SW 1271 (cell line): ENCODE results near the gene CSTF3.
"Not testable (repeated sequence)": the region's sequence is repeated elsewhere in the genome, so short reads cannot be mapped to it uniquely, and the experiment has no call there.

Source experiments
- DNase-seq, 2 experiments: peaks; one replicate each; lab custom pipeline; 2025; lab: John Stamatoyannopoulos, UW

Gene CSTF3

GRCh38 chr11:33086017-33086416 is 75.3 kb downstream of the CSTF3 start:
- no peak for DNase-seq

GRCh38 chr11:33083918-33084317 is 77.4 kb downstream of the CSTF3 start:
- no peak for DNase-seq

DNA sequence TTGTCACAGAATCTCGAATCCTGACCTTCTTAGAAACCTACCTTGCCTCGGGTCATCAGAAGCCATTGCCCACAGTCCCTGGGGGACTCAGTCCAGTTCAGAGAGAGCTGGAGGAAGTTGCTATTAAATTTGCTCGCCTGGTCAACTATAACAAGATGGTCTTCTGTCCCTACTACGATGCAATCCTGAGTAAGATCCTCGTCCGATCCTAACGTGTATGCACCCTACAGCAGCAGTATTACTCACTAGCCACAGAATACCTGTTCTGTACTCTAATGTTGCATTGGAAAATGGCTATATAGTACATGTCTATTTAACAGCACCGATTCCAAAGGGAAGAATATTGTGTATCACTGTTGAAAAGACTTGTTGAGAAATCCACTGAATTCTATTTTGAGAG is 88.8 kb downstream of the CSTF3 start:
- no peak for DNase-seq

GRCh38 chr11:33068611-33069340 is 92.5 kb downstream of the CSTF3 start:
- no peak for DNase-seq

DNA sequence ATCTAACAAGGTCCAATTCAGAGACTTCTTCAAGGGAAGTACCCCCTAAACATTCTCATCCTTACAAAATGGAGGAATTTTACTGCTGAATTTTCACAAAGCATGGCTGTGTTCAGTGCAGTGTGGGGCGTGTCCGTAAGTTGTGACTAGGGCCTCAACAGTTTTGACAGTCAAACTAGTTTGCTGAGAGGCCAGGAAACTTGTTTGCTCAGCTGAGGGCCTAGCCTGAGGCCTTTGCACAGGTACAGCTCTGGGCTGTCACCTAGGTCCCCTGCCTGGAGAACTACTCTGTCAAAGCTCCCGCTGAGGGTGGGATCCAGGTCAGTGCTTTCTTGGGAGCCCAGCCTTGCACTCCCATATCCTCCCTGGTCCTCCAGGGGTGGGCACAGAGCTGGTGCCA is 94.0 kb downstream of the CSTF3 start:
- DNase-seq: no peak

DNA sequence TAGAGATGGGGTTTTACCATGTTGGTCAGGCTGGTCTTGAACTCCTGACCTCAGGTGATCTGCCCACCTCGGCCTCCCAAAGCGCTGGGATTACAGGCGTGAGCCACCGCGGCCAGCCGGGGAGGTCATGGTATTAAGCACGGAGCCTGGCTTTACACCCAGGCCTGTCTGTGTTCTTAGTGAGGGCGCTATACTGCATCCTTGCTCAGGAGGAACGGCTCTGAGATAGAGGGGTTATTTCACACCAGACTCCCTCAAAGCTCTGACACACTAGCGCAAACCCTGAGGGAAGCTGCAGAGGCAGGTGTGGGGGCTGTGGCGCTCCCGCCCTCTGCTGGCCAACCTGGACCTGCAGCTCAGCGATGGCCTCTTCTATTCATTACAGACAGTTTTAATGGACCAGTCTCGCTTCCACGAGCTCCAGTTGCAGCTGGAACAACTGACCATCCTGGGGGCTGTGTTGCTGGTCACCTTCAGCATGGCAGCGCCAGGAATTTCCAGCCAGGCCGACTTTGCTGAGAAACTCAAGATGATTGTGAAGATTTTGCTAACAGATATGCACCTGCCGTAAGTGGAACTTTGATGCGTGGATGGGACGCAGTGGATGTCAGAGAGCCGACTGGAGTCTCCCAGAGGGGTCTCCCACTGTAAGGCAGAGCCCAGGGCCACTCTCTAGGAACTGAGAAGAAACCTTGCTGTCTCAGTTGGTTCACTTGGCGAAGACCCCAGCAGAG is 95.7 kb downstream of the CSTF3 start:
- peak in 1 of 2 experiments; percentile 30 for DNase-seq

DNA sequence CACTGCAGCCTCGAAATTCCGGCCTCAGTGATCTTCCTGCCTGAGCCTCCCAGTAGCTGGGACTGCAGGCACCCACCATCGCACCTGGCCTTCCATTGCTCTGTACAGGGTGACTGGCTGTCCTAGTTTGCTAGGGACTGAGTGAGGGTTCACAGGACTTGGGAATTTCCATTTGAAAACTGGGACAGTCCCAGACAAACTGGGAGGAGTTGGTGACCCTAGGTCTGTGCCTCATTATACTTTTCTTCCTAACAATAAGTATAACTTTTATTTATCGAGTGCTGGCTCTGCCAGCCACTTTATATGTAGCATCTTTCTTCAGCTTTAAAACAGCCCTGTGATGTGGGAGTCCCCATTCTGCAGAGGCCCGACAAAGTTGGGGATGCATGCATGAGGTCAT is 96.4 kb downstream of the CSTF3 start:
- no peak for DNase-seq

DNA sequence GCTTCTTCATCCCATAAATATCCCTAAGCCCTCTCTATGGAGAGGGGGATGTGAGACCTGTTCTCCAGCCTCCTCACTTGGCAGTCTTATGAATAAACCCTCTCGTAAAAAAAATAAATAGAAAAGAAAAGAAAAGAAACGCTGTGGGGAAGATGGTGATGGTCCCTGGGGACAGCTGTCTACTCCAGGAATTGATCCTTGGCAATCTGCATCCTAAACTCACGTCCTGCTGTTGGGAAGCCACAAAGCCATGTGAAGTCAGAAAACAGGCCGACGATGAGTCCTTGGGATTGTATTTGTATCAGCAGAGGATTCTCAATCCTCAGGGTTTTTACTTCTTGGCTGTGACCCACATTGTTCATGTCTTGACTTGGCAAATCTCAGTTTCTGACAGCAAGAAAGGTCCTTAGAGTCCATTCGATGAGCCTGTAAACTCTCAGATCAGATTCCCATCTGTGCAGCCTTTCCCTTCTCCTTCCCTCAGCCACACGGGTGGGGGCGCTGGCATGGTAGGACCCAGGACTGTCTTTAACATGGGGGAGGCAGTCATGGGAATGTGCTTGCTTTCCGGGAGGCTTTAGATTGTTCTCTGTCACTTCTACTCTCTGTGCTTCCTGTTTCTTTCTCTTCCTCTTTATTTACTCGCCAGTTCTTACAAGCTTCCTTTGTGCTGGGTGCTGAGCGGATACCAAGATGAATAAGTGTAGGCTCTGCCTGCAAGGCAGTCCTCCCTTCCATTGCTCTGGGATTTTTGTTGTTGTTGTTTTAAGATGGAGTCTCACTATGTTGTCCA is 97.1 kb downstream of the CSTF3 start:
- DNase-seq: no peak

GRCh38 chr11:33063326-33063881 is 97.9 kb downstream of the CSTF3 start:
- DNase-seq: no peak

DNA sequence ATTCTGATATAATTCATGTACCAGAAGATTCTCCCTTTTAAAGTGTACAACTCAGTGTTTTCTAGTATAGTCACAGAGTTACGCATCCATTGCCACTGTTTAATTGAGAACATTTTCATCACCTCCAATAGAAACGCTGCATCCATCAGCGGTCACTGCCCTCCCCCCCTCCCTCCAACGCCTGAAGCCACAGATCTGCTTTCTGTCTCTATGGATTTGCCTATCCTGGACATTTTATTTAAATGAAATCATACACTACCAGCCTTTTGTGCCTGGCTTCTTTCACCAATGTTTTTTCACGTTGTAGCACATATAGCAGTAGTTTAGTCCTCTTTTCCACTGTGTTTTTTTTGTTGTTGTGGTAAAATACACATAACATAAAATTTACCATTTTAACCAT is 99.1 kb downstream of the CSTF3 start:
- DNase-seq: no peak

DNA sequence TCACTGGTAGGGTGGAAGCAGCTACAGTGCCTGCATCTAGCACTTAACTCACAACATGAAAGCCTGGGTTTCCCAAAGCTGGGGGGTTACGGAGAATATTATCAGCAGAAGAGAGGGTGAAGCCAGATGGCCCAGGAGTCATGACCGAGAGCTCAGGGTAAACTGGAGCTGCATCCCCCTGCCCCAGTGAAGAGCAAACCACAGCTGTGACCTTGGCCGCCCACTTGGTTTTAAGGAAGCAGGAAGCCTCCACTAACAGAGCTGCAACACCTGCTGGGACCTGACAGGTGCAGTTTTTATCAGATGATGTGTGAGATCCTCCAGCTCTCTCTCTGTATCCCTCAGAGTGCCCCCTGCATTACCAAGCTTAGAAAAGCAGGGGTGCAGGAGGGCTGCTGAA is 101.0 kb downstream of the CSTF3 start:
- no peak for DNase-seq

DNA sequence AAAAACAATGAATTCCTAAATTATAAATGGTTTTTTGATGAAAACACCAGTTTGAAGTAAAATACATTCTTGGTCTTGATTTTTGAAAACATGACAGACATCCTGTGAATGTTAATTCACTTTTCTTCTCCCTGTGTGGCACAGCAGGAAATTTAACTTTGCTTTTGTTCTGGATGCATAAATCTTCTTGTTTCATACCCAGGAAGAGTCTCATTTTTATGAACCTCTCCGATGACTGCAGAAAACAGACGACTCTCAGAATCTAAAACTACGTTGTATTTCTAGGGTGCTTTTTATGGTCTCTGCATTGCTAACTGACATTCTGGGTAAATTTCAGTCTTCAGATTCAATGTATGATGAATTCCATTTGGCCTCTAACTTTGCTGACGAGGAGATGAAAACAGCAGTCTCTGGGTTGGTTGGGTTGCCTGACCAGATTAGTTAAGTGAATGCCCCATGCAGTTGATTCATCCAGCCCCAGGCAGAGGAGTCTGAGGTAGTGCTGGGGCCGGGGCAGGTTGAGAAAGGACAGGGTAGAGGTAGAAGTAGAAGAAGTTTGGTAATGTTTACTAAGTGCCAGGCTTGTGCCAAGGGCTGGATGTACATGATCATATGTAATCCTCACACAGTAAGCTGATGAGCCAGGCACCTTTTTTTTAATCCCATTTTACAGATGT is 101.8 kb downstream of the CSTF3 start:
- DNase-seq: no peak

- no peak for DNase-seq
Measured at GRCh38 chr11:33057284-33057683, 104.0 kb downstream of the CSTF3 start.

DNA sequence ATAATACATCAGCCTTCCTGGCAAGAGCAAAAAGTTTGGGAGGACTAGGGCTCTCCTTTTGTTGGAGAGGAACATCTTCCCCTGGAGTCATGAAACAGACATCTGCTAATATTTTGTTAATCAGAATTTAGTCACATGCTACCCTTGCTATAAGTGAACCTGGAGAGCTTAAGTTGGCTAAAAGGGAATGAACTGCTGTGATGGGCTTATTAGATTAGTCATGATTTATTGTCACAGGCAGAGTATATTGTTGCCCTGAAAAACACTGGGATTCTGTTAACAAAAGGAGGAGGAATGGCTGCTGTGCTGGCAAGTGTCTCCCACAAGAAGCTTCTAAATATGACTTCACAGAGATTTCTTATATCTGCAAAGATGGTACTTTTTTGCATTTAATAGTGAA is 105.9 kb downstream of the CSTF3 start:
- no peak for DNase-seq

DNA sequence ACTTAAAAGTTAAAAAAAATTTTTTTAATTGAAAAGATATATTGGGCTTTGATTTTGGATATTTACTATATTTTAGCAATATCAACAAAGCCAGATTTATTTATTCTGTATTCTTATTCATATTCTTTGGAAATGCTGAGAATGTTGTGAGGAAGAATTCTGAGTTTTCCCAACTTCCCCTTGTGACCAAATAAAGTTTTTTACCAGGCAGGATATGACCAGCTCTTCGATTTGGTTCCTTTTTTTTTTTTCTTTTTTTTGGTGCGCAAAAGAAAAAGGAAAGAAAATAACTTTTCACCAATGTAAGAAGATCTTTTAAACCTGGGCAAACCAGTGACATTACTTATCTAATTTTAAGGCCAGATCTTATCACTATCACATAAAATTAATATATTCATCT is 109.0 kb downstream of the CSTF3 start:
- no peak for DNase-seq

GRCh38 chr11:33049565-33050408 is 111.5 kb downstream of the CSTF3 start:
- not testable (repeated sequence) for DNase-seq

DNA sequence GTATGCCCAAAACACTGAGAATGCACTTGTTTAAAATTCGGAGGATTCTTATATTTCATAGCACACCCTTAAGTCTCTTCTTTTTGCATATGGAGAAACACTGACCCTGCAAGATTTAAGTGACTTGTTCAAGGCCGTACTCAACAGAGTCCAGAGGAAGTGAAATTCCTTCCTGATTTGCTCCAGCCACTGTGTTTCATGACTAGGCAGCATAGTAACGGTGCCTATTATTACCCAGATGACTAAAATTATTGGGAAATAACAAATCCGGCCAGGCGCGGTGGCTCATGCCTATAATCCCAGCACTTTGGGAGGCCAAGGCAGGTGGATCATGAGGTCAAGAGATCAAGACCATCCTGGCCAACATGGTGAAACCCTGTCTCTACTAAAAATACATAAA is 112.6 kb downstream of the CSTF3 start:
- DNase-seq: not testable (repeated sequence)

DNA sequence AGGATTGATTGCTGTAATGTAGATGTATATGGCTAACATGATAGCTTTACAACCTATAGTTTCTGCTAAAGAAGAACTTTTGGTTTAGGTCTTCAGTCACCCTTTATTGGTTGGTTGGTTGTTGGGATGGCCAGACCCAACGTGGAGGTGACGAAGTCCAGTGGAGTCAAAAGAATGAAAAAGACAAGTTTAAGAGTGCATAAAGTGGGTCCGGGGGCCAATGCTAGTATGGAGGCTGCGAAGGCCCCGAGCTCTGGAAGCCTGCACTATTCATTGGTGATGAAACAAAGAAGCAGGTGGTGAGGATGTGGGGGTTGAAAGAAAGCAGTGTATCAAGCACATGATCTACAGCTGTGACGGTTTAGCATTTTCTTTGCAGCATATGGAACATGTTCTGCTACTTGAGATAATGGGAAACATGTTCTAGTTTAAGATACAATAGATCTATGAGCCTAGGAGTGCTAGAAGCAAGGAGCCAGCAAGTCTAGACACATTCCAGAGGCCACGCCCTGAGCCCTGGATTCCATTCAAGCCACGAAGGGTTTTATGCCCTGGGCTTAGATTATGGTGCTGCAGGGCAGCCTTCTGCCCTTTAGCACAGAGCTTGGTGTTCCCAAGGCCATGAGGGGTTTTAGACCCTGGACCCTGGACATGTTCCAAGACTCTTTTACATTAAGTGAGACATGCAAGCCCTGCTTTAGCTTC is 115.6 kb downstream of the CSTF3 start:
- DNase-seq: no peak

GRCh38 chr11:33044285-33044756 is 117.0 kb downstream of the CSTF3 start:
- DNase-seq: no peak

DNA sequence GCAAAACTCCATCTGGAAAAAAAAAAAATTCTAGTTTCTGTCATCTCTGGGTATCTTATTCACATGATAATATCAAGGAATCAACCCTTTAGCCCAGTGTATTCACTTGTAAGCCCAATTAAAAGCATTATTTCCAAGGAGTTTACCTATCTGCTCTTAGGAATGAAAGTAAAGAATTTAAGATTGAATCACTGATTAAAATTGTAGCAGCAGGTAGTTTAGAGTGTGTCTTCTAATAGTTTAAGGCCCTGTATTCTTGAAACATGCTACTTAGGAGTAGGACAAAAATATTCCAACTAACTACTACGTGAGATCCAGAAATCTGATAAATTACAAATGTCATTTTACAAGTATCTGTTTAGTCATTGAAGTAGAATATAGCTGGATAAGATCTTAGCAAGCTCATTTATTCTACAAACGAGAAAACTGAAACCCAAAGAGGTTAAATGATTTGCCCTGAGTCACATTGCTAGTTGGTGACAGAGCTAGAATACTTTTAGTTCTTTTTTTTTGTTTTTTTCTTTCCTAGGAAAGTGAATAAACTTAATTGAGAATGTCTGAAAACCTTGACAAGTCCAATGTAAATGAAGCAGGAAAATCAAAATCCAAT is 118.0 kb downstream of the CSTF3 start:
- DNase-seq: no peak
